Measurements from ENCODE around the gene SAAL1. TPM values are rescaled to one million over a fixed set of nuclear protein-coding genes. Genes with fewer than 3 reads are reported as not detected.

SAAL1 gene
- total and polyA plus RNA-seq, 2 experiments from 2014 or later, result 15.1 to 21.3 TPM

GRCh38 chr11:18100926-18101656, 4.8 kb downstream of the SAAL1 start:
- Histone ChIP-seq H3K27me3 (no peaks in the 10 kb centered on the region), H3K27ac (no peak overlapping the region), H3K36me3 (peaks cover 18% of the 10 kb centered on the region), H3K4me3 (no peak overlapping the region), H3K9me3 (ENCODE audit: low read depth) (no peaks in the 10 kb centered on the region), H3K4me1 (ENCODE audit: low read depth) (no peaks in the 10 kb centered on the region)
- no peak for DNase-seq (ENCODE audit: low read depth in 1 of 2, low spot score in 1 of 2)
- TF ChIP-seq CTCF (IDR thresholded peaks at IDR 0.05; ENCODE audit: low read depth, low read length), result no peak

- no peaks in the 10 kb centered on the region for H3K4me1 ChIP-seq (ENCODE audit: low read depth)
- H3K36me3 ChIP-seq, result peaks cover 42% of the 10 kb centered on the region
- no peak overlapping the region for H3K4me3 ChIP-seq
- no peaks in the 10 kb centered on the region for H3K27me3 ChIP-seq
- DNase-seq (ENCODE audit: low read depth in 1 of 2, low spot score in 1 of 2), result no peak
- no peak for TF ChIP-seq CTCF (IDR thresholded peaks at IDR 0.05; ENCODE audit: low read depth, low read length)
- no peak overlapping the region for H3K27ac ChIP-seq
- no peaks in the 10 kb centered on the region for H3K9me3 ChIP-seq (ENCODE audit: low read depth)
Observed at GRCh38 chr11:18093959-18094358, 11.9 kb downstream of the SAAL1 start.

GRCh38 chr11:18091731-18092130, 14.2 kb downstream of the SAAL1 start:
- TF ChIP-seq CTCF (IDR thresholded peaks at IDR 0.05; ENCODE audit: low read depth, low read length), result no peak
- Histone ChIP-seq H3K4me1 (ENCODE audit: low read depth) (no peaks in the 10 kb centered on the region), H3K36me3 (peaks cover 63% of the 10 kb centered on the region), H3K27me3 (no peaks in the 10 kb centered on the region), H3K27ac (no peak overlapping the region), H3K9me3 (ENCODE audit: low read depth) (no peaks in the 10 kb centered on the region), H3K4me3 (no peak overlapping the region)
- DNase-seq (ENCODE audit: low read depth in 1 of 2, low spot score in 1 of 2), result peak in 1 of 2 donors; percentile 52

- no peak for DNase-seq (ENCODE audit: low read depth in 1 of 2, low spot score in 1 of 2)
- Histone ChIP-seq H3K36me3 (peaks cover 61% of the 10 kb centered on the region), H3K9me3 (ENCODE audit: low read depth) (no peaks in the 10 kb centered on the region)
Observed at GRCh38 chr11:18088966-18089365, 16.9 kb downstream of the SAAL1 start.

GRCh38 chr11:18088366-18088765, 17.5 kb downstream of the SAAL1 start:
- peaks cover 55% of the 10 kb centered on the region for H3K36me3 ChIP-seq
- TF ChIP-seq CTCF (IDR thresholded peaks at IDR 0.05; ENCODE audit: low read depth, low read length), result no peak

More at GRCh38 chr11:18088966-18089365, 16.9 kb downstream of the SAAL1 start:
- H3K27ac ChIP-seq, result no peak overlapping the region
- no peaks in the 10 kb centered on the region for H3K4me1 ChIP-seq (ENCODE audit: low read depth)
- H3K4me3 ChIP-seq, result no peak overlapping the region
- no peaks in the 10 kb centered on the region for H3K27me3 ChIP-seq
- no peak for TF ChIP-seq CTCF (IDR thresholded peaks at IDR 0.05; ENCODE audit: low read depth, low read length)

More at GRCh38 chr11:18088366-18088765, 17.5 kb downstream of the SAAL1 start:
- Histone ChIP-seq H3K27ac (no peak overlapping the region), H3K4me1 (ENCODE audit: low read depth) (no peaks in the 10 kb centered on the region), H3K27me3 (no peaks in the 10 kb centered on the region), H3K4me3 (no peak overlapping the region), H3K9me3 (ENCODE audit: low read depth) (no peaks in the 10 kb centered on the region)
- no peak for DNase-seq (ENCODE audit: low read depth in 1 of 2, low spot score in 1 of 2)

Measured in cardiac muscle cell (in vitro differentiated cells and primary cell).